ENCODE measurements around the gene USP7. TPM values are rescaled to one million over a fixed set of nuclear protein-coding genes. Genes with fewer than 3 reads are reported as not detected.

The USP7 gene
- total and polyA plus RNA-seq, 9 donors: 28.1 to 104 (median 86.3) TPM

DNA sequence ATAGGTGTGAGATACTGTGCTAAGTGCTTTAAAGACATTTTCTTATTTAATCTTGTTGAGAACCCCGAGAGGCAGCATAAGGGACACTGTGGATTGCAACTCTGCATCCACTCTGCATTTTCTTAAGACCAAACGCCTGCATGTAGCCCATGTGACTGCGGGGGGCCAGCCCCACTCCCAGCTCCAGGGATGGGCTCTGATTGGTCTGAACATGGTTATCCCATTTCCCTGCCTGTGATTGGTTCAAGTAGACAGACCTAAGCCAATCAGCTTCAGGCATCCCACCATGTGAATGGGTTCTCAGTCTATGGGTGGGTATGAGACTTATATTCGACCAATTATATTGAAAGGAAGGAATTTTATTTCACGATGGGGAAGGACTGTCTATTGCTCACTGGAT, 33.2 kb upstream of the USP7 start:
- Histone ChIP-seq H3K4me1 (ENCODE audit: insufficient read depth) (no peaks in the 10 kb centered on the region), H3K27ac (no peak overlapping the region), H3K27me3 (no peaks in the 10 kb centered on the region), H3K4me3 (no peak overlapping the region), H3K36me3 (no peaks in the 10 kb centered on the region), H3K9me3 (no peaks in the 10 kb centered on the region)
- no peak for DNase-seq
- TF ChIP-seq EP300 (IDR thresholded peaks at IDR 0.05): no peak
- no peak for TF ChIP-seq CTCF (IDR thresholded peaks at IDR 0.05)
- no peak for TF ChIP-seq POLR2A (IDR thresholded peaks at IDR 0.05)
- intact Hi-C loops (cut with DNase I): no loop called here
- 69 to 79% (median 71%) methylated on average over 5 of the region's 5 CpGs for WGBS, 3 donors

- no peak for TF ChIP-seq POLR2A (IDR thresholded peaks at IDR 0.05)
- no peak for TF ChIP-seq EP300 (IDR thresholded peaks at IDR 0.05)
- Histone ChIP-seq H3K4me1 (ENCODE audit: insufficient read depth) (no peaks in the 10 kb centered on the region), H3K4me3 (no peak overlapping the region), H3K36me3 (no peaks in the 10 kb centered on the region), H3K9me3 (no peaks in the 10 kb centered on the region), H3K27me3 (no peaks in the 10 kb centered on the region), H3K27ac (no peak overlapping the region)
- intact Hi-C loops (cut with DNase I): no loop called here
- DNase-seq: no peak
- 58 to 63% (median 62%) methylated on average over 8 of the region's 8 CpGs for WGBS, 3 donors
These were observed 26.7 kb upstream of the USP7 start for GRCh38 chr16:8990445-8990844.

DNA sequence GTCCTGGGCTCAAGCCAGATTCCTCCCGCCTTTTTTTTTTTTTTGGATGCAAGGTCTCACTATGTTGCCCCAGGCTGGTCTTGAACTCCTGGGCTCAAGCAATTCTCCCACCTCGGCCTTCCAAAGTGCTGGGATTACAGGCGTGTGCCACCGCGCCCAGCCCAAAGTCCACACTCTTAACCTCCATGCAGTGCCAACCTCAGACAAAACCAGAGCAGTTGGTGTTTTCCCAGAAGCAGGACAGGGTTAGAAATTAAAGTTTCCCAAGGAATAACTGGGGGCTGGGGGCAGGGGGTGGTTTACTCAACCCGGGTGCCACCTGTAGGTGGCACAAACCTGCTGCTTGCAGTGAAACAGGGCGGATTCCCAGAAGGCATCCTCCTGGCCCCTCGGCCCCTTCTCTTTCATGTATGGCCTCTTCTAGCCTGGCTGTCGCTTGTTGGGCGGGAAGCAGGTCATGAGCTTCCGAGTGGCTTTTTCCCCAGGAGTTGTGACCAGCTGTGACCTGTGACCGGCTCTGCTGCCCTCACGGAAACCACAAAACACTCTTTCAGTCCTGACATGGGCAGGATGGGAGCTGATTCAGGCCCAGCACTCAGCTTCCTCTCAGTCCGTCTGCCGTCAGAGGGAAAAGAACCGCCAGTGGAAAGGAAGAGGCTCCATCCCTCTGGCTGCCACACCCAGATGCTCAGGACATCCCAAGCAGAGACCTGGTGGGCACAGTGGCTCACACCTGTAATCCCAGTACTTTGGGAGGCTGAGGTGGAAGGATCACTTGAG, 25.6 kb upstream of the USP7 start:
- Histone ChIP-seq H3K9me3 (no peaks in the 10 kb centered on the region), H3K27me3 (no peaks in the 10 kb centered on the region), H3K27ac (no peak overlapping the region), H3K36me3 (no peaks in the 10 kb centered on the region), H3K4me1 (ENCODE audit: insufficient read depth) (no peaks in the 10 kb centered on the region), H3K4me3 (no peak overlapping the region)
- WGBS, 3 donors: 72 to 79% (median 77%) methylated on average over 16 of the region's 16 CpGs
- TF ChIP-seq EP300 (IDR thresholded peaks at IDR 0.05) (no peak), CTCF (IDR thresholded peaks at IDR 0.05) (no peak)
- intact Hi-C loops (cut with DNase I): no loop called here
- DNase-seq: no peak

GRCh38 chr16:8986818-8987191, 23.1 kb upstream of the USP7 start:
- no peak for DNase-seq
- no peaks in the 10 kb centered on the region for H3K4me1 ChIP-seq (ENCODE audit: insufficient read depth)
- no peaks in the 10 kb centered on the region for H3K9me3 ChIP-seq
- no peak for TF ChIP-seq EP300 (IDR thresholded peaks at IDR 0.05)
- TF ChIP-seq POLR2A (IDR thresholded peaks at IDR 0.05): no peak
- no peak for TF ChIP-seq CTCF (IDR thresholded peaks at IDR 0.05)
- H3K27ac ChIP-seq: no peak overlapping the region
- intact Hi-C loops (cut with DNase I): no loop called here
- no peaks in the 10 kb centered on the region for H3K36me3 ChIP-seq
- no peak overlapping the region for H3K4me3 ChIP-seq
- H3K27me3 ChIP-seq: no peaks in the 10 kb centered on the region
- WGBS, 3 donors: 85 to 89% (median 88%) methylated on average over 5 of the region's 5 CpGs

GRCh38 chr16:8986111-8986510, 22.4 kb upstream of the USP7 start:
- no peak for TF ChIP-seq POLR2A (IDR thresholded peaks at IDR 0.05)
- Histone ChIP-seq H3K4me3 (no peak overlapping the region), H3K4me1 (ENCODE audit: insufficient read depth) (no peaks in the 10 kb centered on the region), H3K36me3 (no peaks in the 10 kb centered on the region), H3K27ac (no peak overlapping the region), H3K9me3 (no peaks in the 10 kb centered on the region), H3K27me3 (no peaks in the 10 kb centered on the region)
- 75 to 81% (median 76%) methylated on average over 6 of the region's 6 CpGs for WGBS, 3 donors
- no peak for DNase-seq
- intact Hi-C loops (cut with DNase I): no loop called here

Data from ovary (tissue), 9 donors.